ENCODE results near the gene DPP7. TPM values are rescaled to one million over a fixed set of nuclear protein-coding genes. Genes with fewer than 3 reads are reported as not detected.

Gene DPP7
- total and polyA plus RNA-seq, 9 of the 15 experiments (the other 6 are each of a cell fraction or from before 2014, with no cell fraction given), result 0.99 to 365 (median 132) TPM

- TF ChIP-seq ZBTB9 (CRISPR knock-in tag; IDR thresholded peaks at IDR 0.05), result 0 out of 2 replicates have a peak, but pooled peaks have one; percentile 19
- 0 out of 2 replicates have a peak, but pooled peaks have one; percentile 6 for TF ChIP-seq ETV1 (tag; conservative IDR thresholded peaks at IDR 0.05; ENCODE audit: low read depth)
- TF ChIP-seq SIN3A (IDR thresholded peaks at IDR 0.05; ENCODE audit: borderline replicate concordance in 2 of 2, control insufficient read depth in 1 of 2, low read depth in 2 of 2, low read length in 2 of 2), result peak; percentile 29 to 89; a peak in 3 of 4 replicates
- TF ChIP-seq ZSCAN32 (CRISPR knock-in tag; IDR thresholded peaks at IDR 0.05), result peak; percentile 33; the same call in 1 of the 2 replicates
- TF ChIP-seq PKNOX1 (IDR thresholded peaks at IDR 0.05), result peak; percentile 94
- peak; percentile 23; the same call in 1 of the 2 replicates for TF ChIP-seq NR2C2 (CRISPR knock-in tag; IDR thresholded peaks at IDR 0.05)
- TF ChIP-seq NR2C2 (tag; IDR thresholded peaks at IDR 0.05), result peak; percentile 33
- no peak for TF ChIP-seq DPF2 (IDR thresholded peaks at IDR 0.05)
- peak; percentile 76; the same call in 1 of the 2 replicates for TF ChIP-seq ZBTB7A (IDR thresholded peaks at IDR 0.05; ENCODE audit: borderline replicate concordance, control insufficient read depth, low read depth, low read length)
- TF ChIP-seq MCM7 (IDR thresholded peaks at IDR 0.05), result no peak
- no peak for TF ChIP-seq TEAD2 (tag; IDR thresholded peaks at IDR 0.05)
- TF ChIP-seq YY1 (IDR thresholded peaks at IDR 0.05; ENCODE audit: borderline replicate concordance in 1 of 3, control insufficient read depth in 1 of 3, extremely low read depth in 1 of 3, insufficient read depth in 3 of 3, insufficient read length in 1 of 3, insufficient replicate concordance in 2 of 3, low read depth in 1 of 3, low read length in 2 of 3), result peak; percentile 71 to 94 (median 89)
- peak; percentile 85; the same call in 1 of the 2 replicates for TF ChIP-seq SRSF3 (IDR thresholded peaks at IDR 0.05; ENCODE audit: insufficient read depth, low read length)
- peak; percentile 57; the same call in 1 of the 2 replicates for TF ChIP-seq ATF1 (CRISPR knock-in tag; IDR thresholded peaks at IDR 0.05)
- TF ChIP-seq ATF1 (tag; IDR thresholded peaks at IDR 0.05), result peak; percentile 92
- peak; percentile 83 for TF ChIP-seq SAP30 (IDR thresholded peaks at IDR 0.05; ENCODE audit: borderline replicate concordance, insufficient read depth, low read depth, low read length, poor library complexity, severe bottlenecking)
- peak; percentile 94 for TF ChIP-seq SP1 (CRISPR knock-in tag; IDR thresholded peaks at IDR 0.05)
- TF ChIP-seq ZNF449 (CRISPR knock-in tag; IDR thresholded peaks at IDR 0.05), result peak; percentile 8; the same call in 1 of the 2 replicates
- peak; percentile 62; the same call in 1 of the 2 replicates for TF ChIP-seq EGR1 (conservative IDR thresholded peaks at IDR 0.05)
- TF ChIP-seq SRSF9 (IDR thresholded peaks at IDR 0.05; ENCODE audit: borderline replicate concordance, low read depth, low read length), result no peak
- TF ChIP-seq ETS1 (conservative IDR thresholded peaks at IDR 0.05; ENCODE audit: control insufficient read depth, low read depth, low read length), result peak; percentile 75
Measured at GRCh38 chr9:137086531-137087408, 27.8 kb downstream of the DPP7 start, which contains the start of gene MAN1B1 (continued).

All from K562 (cell line).